NCI-H1105 (cell line): ENCODE results near the gene FAAH2.
"Not testable (repeated sequence)": the region's sequence is repeated elsewhere in the genome, so short reads cannot be mapped to it uniquely, and the experiment has no call there.

Source experiments
- DNase-seq: peaks from one replicate; lab custom pipeline; 2025; lab: John Stamatoyannopoulos, UW

FAAH2 gene

DNA sequence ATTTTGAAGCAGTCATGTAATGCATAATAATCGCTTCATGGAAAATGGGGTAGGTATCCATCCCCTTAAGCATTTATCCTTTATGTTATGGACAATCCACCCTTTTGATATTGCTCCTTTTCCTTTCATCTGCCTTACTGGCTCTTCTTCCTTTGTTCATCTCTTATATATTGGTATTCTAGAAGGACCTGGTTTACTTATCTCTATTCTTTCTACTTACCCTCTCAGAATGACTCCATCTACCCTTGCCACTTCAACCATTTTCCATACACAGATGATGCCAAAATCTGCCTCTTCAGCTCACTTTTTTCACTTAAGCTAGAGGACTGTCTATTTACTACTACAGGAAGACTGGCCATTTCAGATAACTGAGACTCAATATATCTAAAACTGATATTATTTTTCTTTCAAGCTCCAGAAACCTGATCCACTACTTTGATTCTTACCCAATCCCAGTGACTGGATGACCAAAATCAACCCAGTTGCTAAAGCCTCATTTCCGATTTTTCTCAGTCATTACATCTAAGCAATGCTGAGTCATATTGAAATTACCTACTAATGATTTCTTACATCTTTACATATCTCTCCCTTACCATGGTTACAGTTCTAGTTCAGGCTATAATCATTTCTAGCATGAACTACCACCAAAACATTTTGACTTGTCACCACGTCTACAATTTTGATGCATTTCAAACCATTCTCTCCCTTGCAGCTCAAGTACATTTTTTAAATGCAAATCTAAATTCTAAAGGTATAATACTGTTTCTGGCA lies 93.7 kb downstream of the FAAH2 start:
- no peak for DNase-seq

DNA sequence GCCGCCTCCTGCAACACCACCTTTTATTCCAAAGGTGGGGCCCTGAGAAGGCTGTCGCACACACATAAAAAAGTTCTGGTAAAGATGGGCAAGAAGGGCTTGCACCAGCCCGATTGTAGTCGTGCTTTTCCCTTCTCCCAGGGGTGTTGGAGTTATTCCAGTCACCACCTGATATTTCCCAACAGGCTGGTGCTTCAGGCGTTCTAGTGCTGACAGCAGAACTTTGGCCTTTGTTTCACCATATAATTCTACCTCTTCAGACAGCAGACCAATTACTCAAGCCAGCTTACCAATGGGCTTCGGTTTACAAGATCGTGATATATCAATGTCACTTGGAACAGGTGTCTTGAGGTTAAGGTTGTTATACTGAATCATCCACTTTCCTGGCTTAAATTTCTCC lies 107.7 kb downstream of the FAAH2 start:
- not testable (repeated sequence) for DNase-seq

DNA sequence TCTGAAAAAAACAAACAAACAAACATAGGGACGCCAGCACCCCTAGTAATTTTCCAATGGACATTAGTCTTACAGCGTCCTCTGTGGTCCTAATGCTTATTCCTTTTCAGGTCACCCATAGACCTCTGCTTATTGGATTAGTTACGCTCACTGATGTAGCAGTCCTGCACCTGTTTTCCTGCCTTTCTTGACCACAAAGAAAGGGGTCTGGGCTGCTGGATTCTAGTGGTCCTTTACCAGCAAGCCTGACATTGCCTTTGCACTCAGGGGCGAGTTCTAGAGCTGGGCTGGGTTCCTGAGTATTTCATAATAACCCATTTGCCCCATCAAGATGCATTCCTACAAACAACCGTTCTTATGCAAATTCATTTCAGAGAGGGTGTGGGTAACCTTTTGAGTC lies 116.7 kb downstream of the FAAH2 start:
- DNase-seq = not testable (repeated sequence)

DNA sequence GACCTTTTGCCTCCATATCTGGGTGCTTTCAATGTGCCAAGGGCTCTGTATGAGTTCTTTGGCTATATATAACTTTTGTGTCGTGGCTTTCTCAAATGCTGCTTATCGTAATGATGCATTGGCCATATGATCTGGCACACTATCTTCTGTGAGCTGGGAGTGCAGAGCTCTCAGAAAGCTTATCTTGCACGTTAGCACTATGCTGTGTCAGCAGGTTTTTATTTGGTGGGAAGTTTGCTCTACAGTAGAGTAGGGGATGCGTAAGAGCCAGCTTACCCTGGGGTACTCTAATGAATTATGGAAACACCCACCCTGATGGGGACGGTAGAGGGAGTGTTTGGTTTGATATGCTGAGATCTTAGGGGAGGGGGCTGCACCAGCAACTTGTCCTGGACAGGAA lies 119.6 kb downstream of the FAAH2 start:
- DNase-seq = no peak

DNA sequence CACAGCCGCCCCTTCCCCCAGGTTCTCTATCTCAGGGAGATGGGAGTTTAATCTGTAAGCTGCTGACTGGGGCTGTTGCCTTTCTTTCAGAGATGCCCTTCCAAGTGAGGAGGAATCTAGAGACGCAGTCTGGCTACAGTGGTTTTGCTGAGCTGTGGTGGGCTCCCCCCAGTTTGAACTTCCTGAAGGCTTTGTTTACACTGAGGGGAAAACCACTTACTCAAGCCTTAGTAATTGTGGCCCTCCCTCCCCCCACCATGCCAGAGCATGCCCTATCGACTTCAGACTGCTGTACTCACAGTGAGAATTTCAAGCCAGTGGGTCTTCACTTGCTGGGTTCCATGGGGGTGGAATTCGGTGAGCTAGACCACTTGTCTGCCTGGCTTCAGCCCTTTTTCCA lies 131.3 kb downstream of the FAAH2 start:
- no peak for DNase-seq

DNA sequence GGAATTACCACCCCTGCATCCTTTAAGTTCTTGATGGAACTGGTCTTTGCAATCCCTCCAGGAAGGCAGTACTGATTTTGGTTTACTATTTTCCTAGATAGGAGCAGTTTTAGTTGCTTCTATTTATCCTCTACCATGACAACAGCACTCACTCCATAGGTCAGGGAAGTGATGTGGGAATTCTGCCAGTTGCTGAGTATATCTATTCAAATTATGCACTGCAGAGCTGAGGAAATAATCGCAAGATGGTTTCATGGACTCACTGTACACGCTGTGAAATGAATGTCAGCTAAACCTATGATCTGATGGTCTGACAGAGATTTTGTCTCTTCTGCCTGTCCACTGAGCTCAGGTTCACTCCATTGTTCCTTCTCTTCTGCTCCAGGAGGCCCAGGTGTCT lies 135.8 kb downstream of the FAAH2 start:
- DNase-seq = no peak

DNA sequence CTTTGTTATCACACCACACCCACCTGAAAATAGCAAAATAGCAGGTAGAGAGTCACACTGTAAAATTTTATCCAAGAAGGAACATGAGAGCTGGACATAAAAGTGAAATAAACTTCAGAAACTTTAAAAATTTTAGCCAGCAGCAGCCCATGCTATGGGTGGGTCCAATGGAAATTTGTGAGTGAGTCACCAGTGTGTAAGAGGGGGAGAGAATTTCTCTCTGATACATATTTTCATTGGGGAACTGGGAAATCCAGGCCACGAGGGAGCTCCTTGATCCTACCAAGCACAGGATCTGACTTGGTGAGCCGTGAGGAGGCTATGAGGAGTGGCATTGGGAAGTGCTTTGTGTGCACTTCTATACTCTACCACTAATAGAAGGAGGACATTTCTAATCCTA lies 136.3 kb downstream of the FAAH2 start:
- DNase-seq = no peak

DNA sequence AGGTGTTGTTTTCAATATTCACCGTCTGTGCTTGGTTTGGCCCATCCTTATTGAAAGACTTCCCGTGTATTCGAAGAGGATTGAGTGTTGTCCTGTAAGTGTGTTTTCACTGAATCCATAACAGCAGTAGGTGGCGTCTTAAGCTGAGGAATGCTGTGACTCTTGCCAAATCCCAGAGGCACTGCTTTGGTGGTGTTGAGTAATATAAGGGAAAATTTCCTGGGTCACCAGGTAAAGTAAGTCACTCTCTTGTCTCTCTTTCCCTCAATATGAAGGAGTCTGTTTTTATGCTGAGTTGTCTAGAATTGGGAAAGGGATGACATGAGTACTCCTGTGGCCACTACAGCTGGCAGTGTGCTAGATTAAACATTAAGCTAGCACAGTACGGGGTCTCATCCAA lies 158.6 kb downstream of the FAAH2 start:
- no peak for DNase-seq

DNA sequence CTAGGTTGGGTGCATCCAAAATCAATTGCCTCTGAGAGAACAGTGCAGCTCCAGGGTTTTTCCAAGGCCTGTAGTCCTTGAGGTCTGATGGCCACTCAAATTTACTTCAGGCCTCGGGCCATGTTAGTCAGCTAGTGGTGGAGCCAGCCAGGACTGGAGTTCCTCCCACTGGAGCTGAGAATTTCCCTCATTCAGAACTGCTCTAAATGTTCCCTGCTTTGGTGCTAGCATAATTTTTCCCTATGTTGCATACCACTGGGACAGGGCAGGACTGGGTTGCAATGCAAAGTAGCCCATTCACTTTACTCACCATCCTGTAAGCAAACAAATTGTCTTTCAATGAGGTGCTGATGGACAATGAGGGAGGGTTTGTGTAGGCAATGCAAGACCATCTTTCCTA lies 159.3 kb downstream of the FAAH2 start:
- no peak for DNase-seq

DNA sequence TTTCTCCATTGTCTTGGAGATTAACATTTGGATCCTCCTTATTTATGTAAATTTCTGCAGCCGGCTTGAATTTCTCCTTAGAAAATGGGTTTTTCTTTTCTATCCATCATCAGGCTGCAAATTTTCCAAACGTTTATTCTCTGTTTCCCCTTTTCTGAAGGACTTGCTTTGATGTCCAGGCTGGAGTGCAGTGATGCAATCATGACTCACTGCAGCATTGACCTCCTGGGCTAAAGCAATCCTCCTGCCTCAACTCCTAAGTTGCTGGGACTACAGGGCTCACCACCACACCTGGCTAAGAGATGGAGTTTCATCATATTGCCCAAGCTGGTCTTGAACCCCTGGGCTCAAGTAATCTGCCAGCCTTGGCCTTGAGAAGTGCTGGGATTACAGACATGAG lies 161.3 kb downstream of the FAAH2 start:
- no peak for DNase-seq

DNA sequence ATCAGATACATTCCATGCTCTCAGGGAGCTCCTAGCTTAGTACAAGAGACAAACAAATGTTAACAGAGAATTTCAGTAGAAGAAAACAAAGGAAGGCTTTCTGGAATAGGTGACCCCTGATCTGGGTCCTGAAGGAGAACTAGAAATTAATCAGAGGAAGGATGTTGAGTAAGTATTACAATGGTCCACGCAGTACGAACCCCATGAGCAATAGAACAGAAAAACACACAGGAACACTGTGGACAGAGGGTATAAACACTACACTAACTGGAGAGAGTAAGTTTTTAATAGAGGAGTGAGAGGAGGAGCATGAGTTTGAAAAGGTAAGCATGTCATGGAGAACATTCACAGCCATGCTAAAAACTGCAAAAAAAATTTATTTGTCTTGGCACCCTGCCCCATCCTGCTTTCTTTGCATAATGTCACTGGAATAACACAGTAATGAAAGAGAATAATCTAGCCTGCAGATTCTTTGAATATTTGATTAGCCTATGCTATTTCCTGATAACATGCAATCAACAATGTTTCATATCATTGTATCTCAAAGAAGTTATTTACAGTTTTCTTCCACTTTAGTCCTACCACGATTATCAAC lies 165.0 kb downstream of the FAAH2 start:
- no peak for DNase-seq

DNA sequence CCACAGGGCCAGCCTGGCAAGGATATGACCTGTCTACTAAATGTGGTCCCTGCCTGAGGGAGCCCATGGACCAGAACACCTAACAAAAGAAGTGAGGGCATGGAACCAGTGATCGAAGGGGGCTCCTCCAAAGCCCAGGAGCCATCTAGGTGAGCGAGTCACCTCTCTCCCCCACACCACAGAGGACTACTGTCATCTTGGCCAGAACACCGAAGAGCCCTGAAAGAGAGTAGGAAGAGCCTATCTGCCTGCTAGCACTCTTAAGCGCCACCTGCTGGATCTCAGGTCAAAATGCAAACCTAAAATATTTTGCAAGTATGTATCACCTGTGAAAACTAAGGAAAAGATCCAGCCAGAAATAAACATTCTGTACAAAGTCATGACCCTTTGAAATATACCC lies 167.4 kb downstream of the FAAH2 start:
- DNase-seq = no peak

DNA sequence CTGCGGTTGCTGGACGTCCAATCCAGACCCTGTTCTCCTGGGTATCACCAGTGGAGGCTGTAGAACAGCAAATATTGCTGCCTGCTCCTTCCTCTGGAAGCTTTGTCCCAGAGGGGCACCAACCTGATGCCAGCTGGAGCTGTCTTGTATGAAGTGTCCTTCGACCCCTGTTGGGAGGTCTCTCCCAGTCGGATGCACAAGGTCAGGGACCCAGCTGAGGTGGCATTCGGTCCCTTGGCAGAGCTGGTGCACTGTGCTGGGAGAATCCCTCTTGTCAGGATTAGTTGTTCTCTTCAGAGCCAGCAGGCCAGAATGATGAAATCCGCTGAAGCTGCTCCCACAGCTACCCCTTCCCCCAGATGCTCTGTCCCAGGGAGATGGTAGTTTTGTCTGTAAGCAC lies 195.0 kb downstream of the FAAH2 start:
- DNase-seq = no peak

- DNase-seq = no peak
Measured at GRCh38 chrX:57516491-57516890, 230.0 kb downstream of the FAAH2 start.

DNA sequence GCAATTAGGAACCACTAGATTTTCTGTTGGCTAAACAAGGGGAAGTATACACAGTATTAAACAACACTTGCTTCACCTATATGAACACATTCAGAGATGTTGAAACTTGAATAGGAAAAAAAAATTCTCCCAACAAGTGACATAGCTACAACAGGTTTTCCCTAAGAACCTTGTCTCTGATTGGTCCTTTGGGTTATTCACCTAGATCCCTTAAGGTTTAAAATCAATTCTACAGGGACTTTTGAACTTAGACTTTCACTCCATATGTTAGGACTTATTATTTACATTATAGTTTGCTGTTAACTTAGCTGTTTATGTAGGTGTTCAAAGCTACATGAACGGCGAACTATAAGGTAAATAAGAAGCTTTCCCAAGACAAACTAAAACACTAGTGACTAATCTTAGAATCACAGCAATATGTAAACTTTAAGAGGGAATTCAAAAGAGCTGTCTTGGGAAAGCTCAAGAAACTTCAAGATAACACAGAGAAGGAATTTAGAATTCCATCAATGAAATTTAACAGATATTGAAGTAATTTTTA lies 233.1 kb downstream of the FAAH2 start:
- DNase-seq = no peak

DNA sequence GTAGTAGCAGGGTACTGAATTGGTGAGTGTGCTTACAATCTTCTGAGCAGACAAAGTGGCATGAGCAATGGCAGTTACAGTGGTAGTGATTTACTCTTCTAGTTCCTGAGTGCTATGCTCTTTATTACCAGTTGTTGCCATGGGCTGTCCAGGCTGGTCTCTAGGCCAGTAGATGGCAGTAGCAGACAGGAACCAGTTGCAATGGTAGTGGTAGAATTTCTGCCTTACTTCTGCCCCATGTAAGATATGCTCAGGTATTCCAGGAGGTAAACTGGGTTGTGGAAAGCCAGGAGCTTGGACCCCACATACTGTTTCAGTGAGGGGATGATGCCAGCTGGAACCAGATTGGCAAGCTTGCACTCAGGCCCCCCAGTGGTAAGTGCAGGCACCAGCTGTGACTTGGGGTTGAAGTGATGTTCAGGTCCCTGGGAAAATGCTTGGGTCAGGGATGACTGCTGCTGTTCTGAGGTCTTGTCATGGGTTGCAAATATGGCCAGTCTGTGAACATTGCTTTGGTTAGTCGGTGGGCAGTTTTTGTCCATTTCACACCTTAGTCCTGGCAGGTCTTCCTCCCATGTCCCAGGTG lies 242.3 kb downstream of the FAAH2 start:
- DNase-seq = no peak
